SK-N-SH (cell line): ENCODE measurements around the gene TRAK1. TPM values are rescaled to one million over a fixed set of nuclear protein-coding genes. Genes with fewer than 3 reads are reported as not detected.
A peak's percentile ranks its signal among the peaks of the same experiment; 100 is the strongest.

Experiments
- CTCF ChIA-PET: fragments of 300-600, 350-600 bp; formaldehyde crosslinking; extraction: SDS; loops from one replicate; lab custom pipeline; 2021; lab: Yijun Ruan, JAX
- POLR2A ChIA-PET: fragments of 350-600 bp; sonication (Branson Sonifier 250); formaldehyde crosslinking; extraction: SDS; loops from one replicate; lab custom pipeline; 2020; ENCODE audit warnings: antibody characterized with exemption, inconsistent platforms; lab: Yijun Ruan, JAX
- DNase-seq: peaks from one replicate; pipeline ENCODE4 v3.0.0; 2012
- H2AFZ ChIP-seq: fragments of 200-600 bp; sonication (generic); 2 replicates; pipeline ENCODE4 v1.8.1; 2016; ENCODE audit warnings: antibody characterized with exemption, mild to moderate bottlenecking, low read depth
- H3F3A ChIP-seq: fragments of 200-600 bp; sonication (generic); replicated peaks from 2 replicates; pipeline ENCODE3; 2016; ENCODE audit warnings: antibody characterized with exemption, mild to moderate bottlenecking; ENCODE audit not compliant: insufficient read depth
- H3K27ac ChIP-seq, 2 experiments: fragments of 200-500 bp in 1 of 2; fragments of 200-600 bp in 1 of 2; sonication (Bioruptor generic) in 1 of 2; sonication (generic), shearing (Covaris generic) in 1 of 2; 2 replicates each; pipeline versions ENCODE4 v1.5.1 to v1.6.1; 2014 to 2016; ENCODE audit warnings: low read depth in 2 of 2, inconsistent platforms in 1 of 2, low read length in 1 of 2, mild to moderate bottlenecking in 1 of 2, mixed read lengths in 1 of 2
- H3K27me3 ChIP-seq: fragments of 200-600 bp; sonication (generic), shearing (Covaris generic); 2 replicates; pipeline ENCODE4 v1.6.1; 2016; ENCODE audit warnings: mixed run types; ENCODE audit not compliant: insufficient read depth
- H3K36me3 ChIP-seq, 2 experiments: fragments of 200-500 bp in 1 of 2; fragments of 200-600 bp in 1 of 2; sonication (Bioruptor generic) in 1 of 2; sonication (generic) in 1 of 2; replicated peaks in 1 of 2; 2 replicates each; pipeline versions ENCODE3 to v1.5.1; 2014 to 2016; ENCODE audit warnings: low read length in 1 of 2, mild to moderate bottlenecking in 1 of 2; ENCODE audit not compliant: insufficient read depth in 2 of 2, control insufficient read depth in 1 of 2
- H3K4me1 ChIP-seq, 2 experiments: fragments of 200-500 bp in 1 of 2; fragments of 200-600 bp in 1 of 2; sonication (Bioruptor generic) in 1 of 2; sonication (generic), shearing (Covaris generic) in 1 of 2; 2 replicates each; pipeline versions ENCODE4 v1.5.1 to v1.6.1; 2014 to 2016; ENCODE audit warnings: low read depth in 1 of 2, low read length in 1 of 2, mixed run types in 1 of 2; ENCODE audit not compliant: insufficient read depth in 2 of 2, control insufficient read depth in 1 of 2
- H3K4me2 ChIP-seq: fragments of 200-600 bp; sonication (generic), shearing (Covaris generic); 2 replicates; pipeline ENCODE4 v1.6.1; 2017; ENCODE audit warnings: mixed run types
- H3K4me3 ChIP-seq, 2 experiments: fragments of 200-500 bp in 1 of 2; fragments of 200-600 bp in 1 of 2; sonication (Bioruptor generic) in 1 of 2; sonication (generic), shearing (Covaris generic) in 1 of 2; 2 replicates each; pipeline versions ENCODE4 v1.5.1 to v1.8.1; 2014 to 2016; ENCODE audit warnings: low read depth in 2 of 2, inconsistent platforms in 1 of 2, low read length in 1 of 2, mild to moderate bottlenecking in 1 of 2, mixed read lengths in 1 of 2, moderate library complexity in 1 of 2
- H3K79me2 ChIP-seq: fragments of 200-600 bp; sonication (generic); 2 replicates; pipeline ENCODE4 v1.8.1; 2017; ENCODE audit warnings: mild to moderate bottlenecking; ENCODE audit not compliant: insufficient read depth
- H3K9ac ChIP-seq: fragments of 200-600 bp; sonication (generic); 2 replicates; pipeline ENCODE4 v1.6.1; 2017; ENCODE audit warnings: mixed run types
- H3K9me2 ChIP-seq: fragments of 200-600 bp; sonication (generic); 2 replicates; pipeline ENCODE4 v1.6.1; 2017; ENCODE audit warnings: mixed run types
- H3K9me3 ChIP-seq: fragments of 200-600 bp; sonication (generic); 2 replicates; pipeline ENCODE4 v1.6.1; 2017; ENCODE audit warnings: mixed run types, mild to moderate bottlenecking, moderate library complexity
- H4K20me1 ChIP-seq: fragments of 200-600 bp; sonication (generic); 2 replicates; pipeline ENCODE4 v1.6.1; 2017; ENCODE audit warnings: mild to moderate bottlenecking, mixed run types; ENCODE audit not compliant: insufficient read depth
- FOXM1 ChIP-seq: IDR thresholded peaks from 2 replicates; pipeline ENCODE4 v1.4.0; 2012; ENCODE audit warnings: low read depth, mild to moderate bottlenecking
- GATA2 ChIP-seq: sonication (generic); formaldehyde crosslinking; IDR thresholded peaks from 2 replicates; pipeline ENCODE4 v1.5.0; 2020; ENCODE audit warnings: mild to moderate bottlenecking, missing genetic modification reagents
- MEF2A ChIP-seq: IDR thresholded peaks from 2 replicates; pipeline ENCODE4 v1.4.0; 2012; ENCODE audit warnings: low read depth, borderline replicate concordance
- POLR2AphosphoS5 ChIP-seq: IDR thresholded peaks from 2 replicates; pipeline ENCODE4 v1.6.1; 2012; ENCODE audit warnings: low read depth, low read length
- SIN3A ChIP-seq: IDR thresholded peaks from 2 replicates; pipeline ENCODE4 v1.6.1; 2012; ENCODE audit warnings: low read depth, mild to moderate bottlenecking, low read length, moderate library complexity, borderline replicate concordance
- SMC3 ChIP-seq: IDR thresholded peaks from 2 replicates; pipeline ENCODE4 v1.6.1; 2012; ENCODE audit warnings: low read depth, low read length, improper control_type of control experiment
- WGBS: methylation state at CpG from one replicate; pipeline ENCODE4 v1.1.6; 2017; ENCODE audit warnings: low lambda C conversion rate; 5-methylcytosine and 5-hydroxymethylcytosine counted together
- polyA plus RNA-seq, 3 experiments: library from polyadenylated mRNA; depleted of rRNA; stranded (reverse); fragments of >200 nt; gene quantifications; 2 replicates each; pipeline ENCODE4 v1.2.3, GENCODE V29; 2012
- TF ChIP-seq, protein P1 (sequence below): fragments of 150-350 bp; IDR thresholded peaks from 2 replicates; pipeline ENCODE4 v1.6.1; 2017; ENCODE audit warnings: antibody characterized with exemption, low read length, low read depth, borderline replicate concordance
- TF ChIP-seq, protein P2 (sequence below): IDR thresholded peaks from 2 replicates; pipeline ENCODE4 v1.4.0; 2012; ENCODE audit warnings: low read depth, borderline replicate concordance
- TF ChIP-seq, protein P3 (sequence below): fragments of 150-350 bp; IDR thresholded peaks from 2 replicates; pipeline ENCODE4 v1.6.1; 2016; ENCODE audit warnings: mild to moderate bottlenecking, low read depth, low read length
- TF ChIP-seq, protein P4 (sequence below): IDR thresholded peaks from 2 replicates; pipeline ENCODE4 v1.4.0; 2012; ENCODE audit warnings: low read depth, borderline replicate concordance

The TRAK1 gene
- polyA plus RNA-seq, 1 of the 3 experiments (the other 2 are of a cell fraction), result 12.5 TPM

DNA sequence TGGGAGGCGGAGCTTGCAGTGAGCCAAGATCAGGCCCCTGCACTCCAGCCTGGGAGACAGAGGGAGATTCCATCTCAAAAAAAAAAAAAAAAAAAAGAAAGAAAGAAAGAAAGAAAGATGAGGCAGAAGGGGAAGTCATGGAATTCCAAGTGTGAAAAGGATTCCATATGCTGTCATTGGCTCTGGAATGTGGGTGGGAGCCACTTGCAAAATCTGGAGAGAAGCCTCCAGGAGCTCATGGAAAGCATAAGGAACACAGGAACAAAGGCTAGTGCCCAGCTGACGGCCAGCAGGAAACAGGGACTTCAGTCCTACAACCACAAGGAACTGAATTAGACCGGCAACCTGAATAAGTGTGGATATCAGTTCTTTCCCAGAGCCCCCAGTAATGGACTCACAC is 12.5 kb upstream of the TRAK1 start (continued):
- TF ChIP-seq SIN3A, result no peak

DNA sequence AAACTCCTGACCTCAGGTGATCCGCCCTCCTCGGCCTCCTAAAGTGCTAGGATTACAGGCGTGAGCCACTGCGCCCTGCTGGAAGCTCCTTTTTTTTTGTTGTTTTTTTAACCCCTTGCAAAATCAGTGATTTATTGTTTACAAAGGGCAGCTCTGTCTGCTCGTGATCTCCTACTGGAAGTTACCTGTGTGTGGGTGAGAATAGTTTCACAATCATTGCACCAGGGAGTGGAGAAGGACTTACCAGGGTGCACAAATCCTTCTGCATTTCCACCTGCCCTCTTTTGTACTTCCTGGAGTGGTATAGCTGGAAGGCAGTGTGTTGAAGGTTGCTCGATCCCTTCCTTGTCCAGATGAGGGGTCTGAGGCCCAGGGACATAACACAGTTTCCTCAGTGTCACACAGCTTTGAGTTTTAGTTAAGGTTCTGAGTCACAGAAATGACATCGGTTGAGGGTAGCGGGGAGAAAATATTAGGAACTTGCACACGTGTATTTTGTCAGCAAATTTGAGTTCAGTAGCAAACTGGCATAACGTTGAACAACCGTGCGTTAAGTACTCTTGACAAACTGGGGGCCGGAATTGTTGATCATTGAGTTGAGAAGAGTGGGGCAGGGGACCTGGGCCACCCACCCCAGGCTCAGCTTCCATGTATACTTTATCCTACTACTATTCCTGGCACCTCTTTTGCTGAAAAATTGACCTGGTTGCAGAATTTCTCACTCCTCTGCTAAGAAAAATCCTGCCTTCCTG is 11.3 kb upstream of the TRAK1 start:
- H3K36me3 ChIP-seq, result no peaks in the 10 kb centered on the region
- no peak for DNase-seq
- ChIA-PET POLR2A (no interaction called here), CTCF (interaction anchor here (1.5 kb wide), 2 partner anchors 19 to 111 kb away, joined by 5 read pairs; no protein-coding TSS in a partner anchor)
- 87% methylated on average over 13 of the region's 13 CpGs for WGBS
- H3K9me3 ChIP-seq, result no peaks in the 10 kb centered on the region
- peak overlapping the region in 1 of 2 experiments; percentile 47; a peak in 1 of 4 replicates for H3K27ac ChIP-seq
- H3K9ac ChIP-seq, result no peak overlapping the region
- peaks cover 23% of the 10 kb centered on the region for H3K79me2 ChIP-seq
- H3K4me2 ChIP-seq, result peak overlapping the region; percentile 24; the same call in 1 of the 2 replicates
- H3K27me3 ChIP-seq, result no peaks in the 10 kb centered on the region
- TF ChIP-seq, protein P1, sequence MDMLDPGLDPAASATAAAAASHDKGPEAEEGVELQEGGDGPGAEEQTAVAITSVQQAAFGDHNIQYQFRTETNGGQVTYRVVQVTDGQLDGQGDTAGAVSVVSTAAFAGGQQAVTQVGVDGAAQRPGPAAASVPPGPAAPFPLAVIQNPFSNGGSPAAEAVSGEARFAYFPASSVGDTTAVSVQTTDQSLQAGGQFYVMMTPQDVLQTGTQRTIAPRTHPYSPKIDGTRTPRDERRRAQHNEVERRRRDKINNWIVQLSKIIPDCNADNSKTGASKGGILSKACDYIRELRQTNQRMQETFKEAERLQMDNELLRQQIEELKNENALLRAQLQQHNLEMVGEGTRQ, result no peak
- TF ChIP-seq, protein P2, sequence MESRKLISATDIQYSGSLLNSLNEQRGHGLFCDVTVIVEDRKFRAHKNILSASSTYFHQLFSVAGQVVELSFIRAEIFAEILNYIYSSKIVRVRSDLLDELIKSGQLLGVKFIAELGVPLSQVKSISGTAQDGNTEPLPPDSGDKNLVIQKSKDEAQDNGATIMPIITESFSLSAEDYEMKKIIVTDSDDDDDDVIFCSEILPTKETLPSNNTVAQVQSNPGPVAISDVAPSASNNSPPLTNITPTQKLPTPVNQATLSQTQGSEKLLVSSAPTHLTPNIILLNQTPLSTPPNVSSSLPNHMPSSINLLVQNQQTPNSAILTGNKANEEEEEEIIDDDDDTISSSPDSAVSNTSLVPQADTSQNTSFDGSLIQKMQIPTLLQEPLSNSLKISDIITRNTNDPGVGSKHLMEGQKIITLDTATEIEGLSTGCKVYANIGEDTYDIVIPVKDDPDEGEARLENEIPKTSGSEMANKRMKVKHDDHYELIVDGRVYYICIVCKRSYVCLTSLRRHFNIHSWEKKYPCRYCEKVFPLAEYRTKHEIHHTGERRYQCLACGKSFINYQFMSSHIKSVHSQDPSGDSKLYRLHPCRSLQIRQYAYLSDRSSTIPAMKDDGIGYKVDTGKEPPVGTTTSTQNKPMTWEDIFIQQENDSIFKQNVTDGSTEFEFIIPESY, result no peak
- TF ChIP-seq, protein P3, sequence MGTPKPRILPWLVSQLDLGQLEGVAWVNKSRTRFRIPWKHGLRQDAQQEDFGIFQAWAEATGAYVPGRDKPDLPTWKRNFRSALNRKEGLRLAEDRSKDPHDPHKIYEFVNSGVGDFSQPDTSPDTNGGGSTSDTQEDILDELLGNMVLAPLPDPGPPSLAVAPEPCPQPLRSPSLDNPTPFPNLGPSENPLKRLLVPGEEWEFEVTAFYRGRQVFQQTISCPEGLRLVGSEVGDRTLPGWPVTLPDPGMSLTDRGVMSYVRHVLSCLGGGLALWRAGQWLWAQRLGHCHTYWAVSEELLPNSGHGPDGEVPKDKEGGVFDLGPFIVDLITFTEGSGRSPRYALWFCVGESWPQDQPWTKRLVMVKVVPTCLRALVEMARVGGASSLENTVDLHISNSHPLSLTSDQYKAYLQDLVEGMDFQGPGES, result no peak
- no peak for TF ChIP-seq MEF2A
- no peak for TF ChIP-seq SMC3
- TF ChIP-seq, protein P4, sequence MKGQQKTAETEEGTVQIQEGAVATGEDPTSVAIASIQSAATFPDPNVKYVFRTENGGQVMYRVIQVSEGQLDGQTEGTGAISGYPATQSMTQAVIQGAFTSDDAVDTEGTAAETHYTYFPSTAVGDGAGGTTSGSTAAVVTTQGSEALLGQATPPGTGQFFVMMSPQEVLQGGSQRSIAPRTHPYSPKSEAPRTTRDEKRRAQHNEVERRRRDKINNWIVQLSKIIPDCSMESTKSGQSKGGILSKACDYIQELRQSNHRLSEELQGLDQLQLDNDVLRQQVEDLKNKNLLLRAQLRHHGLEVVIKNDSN, result no peak
- TF ChIP-seq GATA2, result no peak
- TF ChIP-seq FOXM1, result no peak
- no peak for TF ChIP-seq POLR2AphosphoS5
- no peaks in the 10 kb centered on the region for H3K9me2 ChIP-seq
- H3K4me1 ChIP-seq, result peaks cover 2 to 10% of the 10 kb centered on the region in 2 experiments; a peak in 2 of 4 replicates
- no peaks in the 10 kb centered on the region for H3F3A ChIP-seq
- H3K4me3 ChIP-seq, result no peak overlapping the region
- no peaks in the 10 kb centered on the region for H4K20me1 ChIP-seq
- H2AFZ ChIP-seq, result no peak overlapping the region
